ENCODE data around the gene ITPR3.

- no peak for TF ChIP-seq POLR2A (IDR thresholded peaks at IDR 0.05; ENCODE audit: low read depth, low read length)
- TF ChIP-seq CTCF (IDR thresholded peaks at IDR 0.05; ENCODE audit: extremely low read depth in 1 of 2, insufficient read depth in 1 of 2, low read depth in 1 of 2, low read length in 2 of 2) = no peak
- TF ChIP-seq JUN (IDR thresholded peaks at IDR 0.05; ENCODE audit: borderline replicate concordance, insufficient read depth, insufficient read length, low read depth) = no peak
- TF ChIP-seq EZH2 (IDR thresholded peaks at IDR 0.05; ENCODE audit: borderline replicate concordance, low read depth, low read length, severe bottlenecking) = no peak
- TF ChIP-seq POLR2AphosphoS5 (IDR thresholded peaks at IDR 0.05; ENCODE audit: insufficient read depth, low read depth, low read length) = no peak
These were observed 54.8 kb downstream of the ITPR3 start for GRCh38 chr6:33675968-33676367.

Data from endothelial cell of umbilical vein (primary cell).